ENCODE measurements around the gene INPP5A. TPM values are rescaled to one million over a fixed set of nuclear protein-coding genes. Genes with fewer than 3 reads are reported as not detected.

INPP5A gene
- total and polyA plus RNA-seq, 4 donors, result 34.7 to 43.5 (median 41.2) TPM

DNA sequence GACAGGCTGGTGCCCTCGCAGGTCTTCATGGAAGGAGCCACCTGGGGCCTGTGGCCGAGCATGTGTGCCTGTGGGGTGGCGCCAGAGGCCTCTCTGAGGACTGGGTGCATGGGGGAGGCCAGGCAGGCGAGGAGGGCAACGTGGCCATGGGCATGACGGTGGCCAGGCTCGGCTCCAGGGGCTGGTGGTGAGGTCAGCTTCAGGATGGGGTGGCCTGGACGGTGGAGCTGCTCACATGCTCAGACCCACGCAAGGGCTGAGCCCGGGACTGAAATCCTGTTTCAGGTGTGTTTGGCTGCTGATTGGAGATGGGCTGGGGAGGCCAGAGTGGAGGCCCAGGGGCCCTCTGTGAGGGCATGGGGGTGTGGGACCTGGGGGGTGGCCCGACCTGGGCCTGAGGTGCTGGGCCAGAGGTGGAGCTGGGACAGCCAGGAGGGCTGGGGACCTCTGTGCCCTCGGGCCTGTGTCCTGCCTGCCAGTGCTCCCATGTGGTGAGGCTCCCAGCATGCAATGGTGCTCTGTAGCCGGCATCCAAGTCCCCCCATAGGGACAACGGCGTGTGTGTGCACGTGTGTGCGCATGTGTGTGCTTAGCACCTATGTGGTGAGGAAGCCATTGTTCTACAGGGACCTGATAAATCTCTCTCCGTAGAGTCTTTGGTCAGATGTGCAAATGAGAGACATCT lies 71.1 kb downstream of the INPP5A start:
- Histone ChIP-seq H3K27me3 (ENCODE audit: control insufficient read depth, insufficient read depth, low read length) (no peaks in the 10 kb centered on the region), H3K4me1 (ENCODE audit: control insufficient read depth, insufficient read depth, low read length) (peaks cover 52% of the 10 kb centered on the region), H3K36me3 (ENCODE audit: control insufficient read depth, insufficient read depth, low read length) (peaks cover 28% of the 10 kb centered on the region), H3K9me3 (ENCODE audit: control insufficient read depth, insufficient read depth, low read length) (no peaks in the 10 kb centered on the region), H3K27ac (ENCODE audit: low read depth, low read length) (no peak overlapping the region), H3K4me3 (ENCODE audit: low read depth, low read length) (no peak overlapping the region)
- no peak for DNase-seq (ENCODE audit: low read depth in 4 of 6, low spot score in 6 of 6)
- WGBS (ENCODE audit: insufficient coverage), result 88% methylated on average over 16 of the region's 18 CpGs

GRCh38 chr10:132609211-132609610 lies 71.6 kb downstream of the INPP5A start:
- 94% methylated on average over 6 of the region's 14 CpGs for WGBS (ENCODE audit: insufficient coverage)
- H3K27ac ChIP-seq (ENCODE audit: low read depth, low read length), result no peak overlapping the region
- no peak overlapping the region for H3K4me3 ChIP-seq (ENCODE audit: low read depth, low read length)
- DNase-seq (ENCODE audit: low read depth in 4 of 6, low spot score in 6 of 6), result no peak
- H3K36me3 ChIP-seq (ENCODE audit: control insufficient read depth, insufficient read depth, low read length), result peaks cover 26% of the 10 kb centered on the region
- H3K9me3 ChIP-seq (ENCODE audit: control insufficient read depth, insufficient read depth, low read length), result no peaks in the 10 kb centered on the region
- H3K4me1 ChIP-seq (ENCODE audit: control insufficient read depth, insufficient read depth, low read length), result peaks cover 52% of the 10 kb centered on the region
- no peaks in the 10 kb centered on the region for H3K27me3 ChIP-seq (ENCODE audit: control insufficient read depth, insufficient read depth, low read length)

DNA sequence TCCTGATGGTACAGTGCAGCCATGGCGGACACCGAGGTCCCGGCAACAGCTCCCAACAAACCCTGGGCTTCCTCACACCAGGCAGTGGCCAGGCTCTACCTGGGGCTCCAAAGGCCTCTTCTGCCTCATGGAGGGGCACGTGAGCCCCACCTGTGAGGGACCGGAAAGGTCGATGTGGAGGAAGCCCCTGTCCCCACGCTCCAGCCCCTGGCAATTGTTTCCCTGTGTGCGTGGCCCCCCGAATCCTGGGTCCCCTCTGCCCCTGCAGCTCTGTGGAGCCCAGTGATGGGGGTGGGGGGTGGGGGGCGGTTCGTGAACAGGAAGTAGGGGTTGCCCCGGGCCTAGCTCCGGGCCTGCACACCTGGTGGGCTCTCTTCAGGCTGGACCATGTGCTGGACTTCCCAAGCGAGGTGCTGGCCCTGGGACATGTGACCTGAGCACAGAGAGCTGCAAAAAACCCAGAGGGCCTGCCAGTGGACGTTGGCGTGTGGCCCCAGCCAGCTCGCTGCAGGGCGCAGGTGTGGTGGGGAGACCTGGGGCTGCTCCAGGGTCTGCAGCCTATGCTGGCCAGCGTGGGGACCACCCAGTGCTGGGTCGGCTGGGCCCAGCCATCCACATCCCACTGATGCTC lies 72.6 kb downstream of the INPP5A start:
- Histone ChIP-seq H3K27me3 (ENCODE audit: control insufficient read depth, insufficient read depth, low read length) (no peaks in the 10 kb centered on the region), H3K36me3 (ENCODE audit: control insufficient read depth, insufficient read depth, low read length) (peaks cover 34% of the 10 kb centered on the region), H3K4me3 (ENCODE audit: low read depth, low read length) (no peak overlapping the region), H3K9me3 (ENCODE audit: control insufficient read depth, insufficient read depth, low read length) (no peaks in the 10 kb centered on the region), H3K4me1 (ENCODE audit: control insufficient read depth, insufficient read depth, low read length) (peaks cover 52% of the 10 kb centered on the region), H3K27ac (ENCODE audit: low read depth, low read length) (no peak overlapping the region)
- 94% methylated on average over 19 of the region's 20 CpGs for WGBS (ENCODE audit: insufficient coverage)
- no peak for DNase-seq (ENCODE audit: low read depth in 4 of 6, low spot score in 6 of 6)

- WGBS (ENCODE audit: insufficient coverage), result 80% methylated on average over 5 of the region's 5 CpGs
- Histone ChIP-seq H3K27me3 (ENCODE audit: control insufficient read depth, insufficient read depth, low read length) (no peaks in the 10 kb centered on the region), H3K36me3 (ENCODE audit: control insufficient read depth, insufficient read depth, low read length) (peaks cover 36% of the 10 kb centered on the region), H3K4me3 (ENCODE audit: low read depth, low read length) (no peak overlapping the region), H3K4me1 (ENCODE audit: control insufficient read depth, insufficient read depth, low read length) (peaks cover 44% of the 10 kb centered on the region), H3K27ac (ENCODE audit: low read depth, low read length) (no peak overlapping the region), H3K9me3 (ENCODE audit: control insufficient read depth, insufficient read depth, low read length) (no peaks in the 10 kb centered on the region)
- DNase-seq (ENCODE audit: low read depth in 4 of 6, low spot score in 6 of 6), result no peak
Observed at GRCh38 chr10:132611026-132611910, 73.7 kb downstream of the INPP5A start.

DNA sequence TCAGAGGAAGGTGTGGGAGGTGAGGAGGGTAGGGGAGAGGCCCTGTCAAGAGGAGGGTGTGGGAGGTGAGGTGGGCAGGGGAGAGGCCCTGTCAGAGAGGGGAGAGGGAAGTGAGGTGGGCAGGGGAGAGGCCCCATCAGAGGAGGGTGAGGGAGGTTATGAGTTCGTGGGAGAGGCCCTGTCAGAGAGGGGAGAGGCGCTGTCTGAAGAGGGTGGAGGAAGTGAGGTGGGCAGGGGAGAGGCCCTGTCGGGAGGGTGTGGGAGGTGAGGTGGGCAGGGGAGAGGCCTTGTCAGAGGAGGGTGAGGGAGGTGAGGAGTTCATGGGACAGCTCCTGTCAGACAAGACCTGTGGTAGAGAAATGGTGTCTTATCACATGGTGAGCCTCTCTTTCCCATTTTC lies 74.4 kb downstream of the INPP5A start:
- no peak overlapping the region for H3K4me3 ChIP-seq (ENCODE audit: low read depth, low read length)
- H3K27ac ChIP-seq (ENCODE audit: low read depth, low read length), result no peak overlapping the region
- peaks cover 41% of the 10 kb centered on the region for H3K36me3 ChIP-seq (ENCODE audit: control insufficient read depth, insufficient read depth, low read length)
- DNase-seq (ENCODE audit: low read depth in 4 of 6, low spot score in 6 of 6), result no peak
- H3K27me3 ChIP-seq (ENCODE audit: control insufficient read depth, insufficient read depth, low read length), result no peaks in the 10 kb centered on the region
- peaks cover 37% of the 10 kb centered on the region for H3K4me1 ChIP-seq (ENCODE audit: control insufficient read depth, insufficient read depth, low read length)
- 86% methylated on average over 3 of the region's 3 CpGs for WGBS (ENCODE audit: insufficient coverage)
- H3K9me3 ChIP-seq (ENCODE audit: control insufficient read depth, insufficient read depth, low read length), result no peaks in the 10 kb centered on the region

DNA sequence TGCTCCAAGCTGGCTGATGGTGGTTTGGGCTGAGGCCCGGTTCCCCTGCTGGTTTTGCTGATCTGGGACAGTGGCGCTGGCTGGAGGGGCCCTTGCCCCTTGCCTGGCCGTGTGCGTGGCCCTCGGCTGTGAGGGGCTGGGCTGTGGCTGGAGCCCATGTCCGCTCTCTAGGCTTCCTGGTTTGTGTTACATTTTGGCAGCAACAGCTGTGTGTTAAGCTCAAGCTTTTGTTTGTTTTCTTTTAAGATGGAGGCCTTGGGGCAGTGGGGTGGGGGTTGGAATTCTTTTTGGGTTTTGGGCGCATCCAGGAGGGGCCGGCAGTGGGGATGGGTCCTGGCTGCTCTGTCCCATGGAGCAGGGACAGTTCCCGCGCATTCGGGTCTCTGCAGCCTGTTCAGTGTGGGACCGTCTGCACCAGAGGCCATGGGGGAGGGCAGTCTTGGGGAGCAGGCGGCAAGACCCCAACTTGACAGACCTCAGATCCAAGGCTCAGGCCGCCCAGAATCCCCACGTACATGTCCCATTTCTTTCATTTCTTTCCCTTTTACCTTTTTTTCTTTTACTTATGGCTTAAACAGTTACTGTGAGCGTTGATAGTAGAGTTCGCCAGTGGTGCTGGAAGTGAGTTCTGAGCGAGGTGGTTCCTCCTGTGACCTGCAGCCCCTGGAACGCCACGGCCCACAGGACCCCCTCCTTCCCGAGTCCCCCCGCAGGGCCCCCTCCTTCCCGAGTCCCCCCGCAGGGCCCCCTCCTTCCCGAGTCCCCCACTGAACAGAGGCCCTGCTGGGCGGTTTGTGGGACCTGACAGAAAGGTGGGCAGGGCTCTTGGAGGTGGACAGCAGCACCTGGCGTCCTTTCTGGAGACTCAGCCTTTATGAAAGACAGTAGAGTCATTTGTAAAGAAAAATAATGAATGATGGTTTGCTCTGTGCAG lies 75.3 kb downstream of the INPP5A start:
- peak in 1 of 6 donors; percentile 36 for DNase-seq (ENCODE audit: low read depth in 4 of 6, low spot score in 6 of 6)
- 69% methylated on average over 17 of the region's 27 CpGs for WGBS (ENCODE audit: insufficient coverage)
- no peak overlapping the region for H3K4me3 ChIP-seq (ENCODE audit: low read depth, low read length)
- H3K27me3 ChIP-seq (ENCODE audit: control insufficient read depth, insufficient read depth, low read length), result no peaks in the 10 kb centered on the region
- peaks cover 28% of the 10 kb centered on the region for H3K4me1 ChIP-seq (ENCODE audit: control insufficient read depth, insufficient read depth, low read length)
- no peak overlapping the region for H3K27ac ChIP-seq (ENCODE audit: low read depth, low read length)
- H3K36me3 ChIP-seq (ENCODE audit: control insufficient read depth, insufficient read depth, low read length), result peaks cover 47% of the 10 kb centered on the region
- no peaks in the 10 kb centered on the region for H3K9me3 ChIP-seq (ENCODE audit: control insufficient read depth, insufficient read depth, low read length)

GRCh38 chr10:132613566-132614348 lies 76.2 kb downstream of the INPP5A start:
- Histone ChIP-seq H3K27ac (ENCODE audit: low read depth, low read length) (no peak overlapping the region), H3K4me3 (ENCODE audit: low read depth, low read length) (no peak overlapping the region), H3K27me3 (ENCODE audit: control insufficient read depth, insufficient read depth, low read length) (no peaks in the 10 kb centered on the region), H3K9me3 (ENCODE audit: control insufficient read depth, insufficient read depth, low read length) (no peaks in the 10 kb centered on the region), H3K36me3 (ENCODE audit: control insufficient read depth, insufficient read depth, low read length) (peaks cover 38% of the 10 kb centered on the region), H3K4me1 (ENCODE audit: control insufficient read depth, insufficient read depth, low read length) (peaks cover 19% of the 10 kb centered on the region)
- no peak for DNase-seq (ENCODE audit: low read depth in 4 of 6, low spot score in 6 of 6)
- 89% methylated on average over 18 of the region's 22 CpGs for WGBS (ENCODE audit: insufficient coverage)

DNA sequence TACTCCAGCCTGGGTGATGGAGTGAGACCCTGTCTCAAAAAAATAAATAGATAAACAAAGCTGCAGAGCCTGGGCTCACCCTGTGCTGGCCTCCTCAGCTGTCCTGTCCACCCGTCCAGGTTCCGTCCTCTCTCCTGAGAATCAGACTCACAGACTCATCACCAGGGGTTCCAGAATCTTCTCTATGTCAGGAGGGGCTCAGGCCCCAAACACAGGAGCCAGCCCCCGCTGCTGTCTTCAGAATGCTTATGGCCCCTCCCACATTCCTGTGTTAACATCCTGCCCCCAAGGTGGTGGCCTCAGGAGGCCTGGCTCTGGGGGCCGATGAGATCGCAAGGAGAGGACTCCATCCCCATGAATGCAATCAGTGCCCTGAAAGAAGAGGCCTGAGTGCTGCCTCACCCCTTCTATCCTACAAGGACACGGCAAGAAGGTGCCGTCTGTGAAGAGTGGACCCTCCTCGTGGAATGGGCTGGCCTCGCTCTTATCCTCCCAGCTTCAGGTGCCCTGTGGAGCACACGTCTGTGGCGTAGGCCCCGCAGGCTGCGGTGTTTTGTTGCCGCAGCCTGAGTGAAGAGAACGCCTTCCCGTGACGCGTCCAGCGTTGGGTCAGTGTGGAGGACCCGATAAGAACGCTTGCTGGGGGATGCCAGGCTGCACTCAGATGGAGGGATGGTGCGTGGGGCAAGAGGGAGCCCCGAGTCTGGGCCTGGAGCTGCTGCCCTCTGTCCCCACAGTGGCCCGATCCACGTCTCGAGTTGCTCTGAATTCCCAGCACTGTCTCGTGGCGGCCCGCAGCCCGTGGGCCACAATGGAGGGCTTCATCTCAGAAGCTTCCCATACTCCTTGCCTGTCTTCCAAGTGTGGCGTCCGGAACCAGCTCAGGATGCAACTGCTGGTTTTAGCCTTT lies 77.1 kb downstream of the INPP5A start:
- WGBS (ENCODE audit: insufficient coverage), result 97% methylated on average over 30 of the region's 32 CpGs
- H3K27me3 ChIP-seq (ENCODE audit: control insufficient read depth, insufficient read depth, low read length), result no peaks in the 10 kb centered on the region
- no peaks in the 10 kb centered on the region for H3K9me3 ChIP-seq (ENCODE audit: control insufficient read depth, insufficient read depth, low read length)
- no peak overlapping the region for H3K4me3 ChIP-seq (ENCODE audit: low read depth, low read length)
- peaks cover 17% of the 10 kb centered on the region for H3K4me1 ChIP-seq (ENCODE audit: control insufficient read depth, insufficient read depth, low read length)
- no peak for DNase-seq (ENCODE audit: low read depth in 4 of 6, low spot score in 6 of 6)
- peaks cover 37% of the 10 kb centered on the region for H3K36me3 ChIP-seq (ENCODE audit: control insufficient read depth, insufficient read depth, low read length)
- H3K27ac ChIP-seq (ENCODE audit: low read depth, low read length), result no peak overlapping the region
